T-helper 22 cell (primary cell): ENCODE measurements around the gene CTSH.

Source experiments
- DNase-seq: peaks from one replicate; pipeline ENCODE4 v3.0.0-alpha.2; 2020; ENCODE audit warnings: low read depth

CTSH gene

DNA sequence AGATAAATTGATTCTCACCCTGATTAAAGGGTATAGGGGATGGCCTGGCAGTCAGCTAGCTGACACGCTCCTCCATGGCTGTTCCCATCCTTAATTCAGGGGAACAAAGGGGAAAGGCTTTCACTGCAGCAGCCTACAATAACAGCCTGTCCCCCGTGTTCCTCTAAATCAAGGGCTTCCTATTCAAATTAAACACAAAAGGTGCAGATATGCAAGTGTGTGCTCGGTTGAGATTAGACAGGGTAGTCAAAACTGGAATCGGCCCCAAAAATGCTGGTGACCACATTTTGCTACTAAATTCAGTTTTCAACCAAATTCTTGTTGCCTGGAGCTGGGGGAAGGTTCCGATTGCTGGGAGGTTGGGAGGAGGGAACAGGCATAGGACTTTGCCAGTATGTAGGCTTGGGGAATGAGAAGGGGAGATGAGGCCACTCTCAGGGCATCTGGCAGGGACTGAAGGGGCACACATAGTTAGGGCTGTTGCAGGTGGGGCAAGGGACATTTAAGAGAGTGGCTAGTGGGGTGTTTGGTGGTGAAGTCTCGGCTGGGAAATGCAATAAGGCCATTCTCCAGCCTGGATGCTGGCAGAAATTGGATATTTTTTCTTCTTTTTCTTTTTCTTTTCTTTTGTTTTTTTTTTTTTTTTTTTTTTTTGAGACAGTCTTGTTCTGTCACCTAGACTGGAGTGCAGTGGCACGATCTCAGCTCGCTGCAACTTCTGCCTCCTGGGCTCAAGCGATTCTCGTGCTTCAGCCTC lies 32.9 kb upstream of the CTSH start:
- no peak for DNase-seq

DNA sequence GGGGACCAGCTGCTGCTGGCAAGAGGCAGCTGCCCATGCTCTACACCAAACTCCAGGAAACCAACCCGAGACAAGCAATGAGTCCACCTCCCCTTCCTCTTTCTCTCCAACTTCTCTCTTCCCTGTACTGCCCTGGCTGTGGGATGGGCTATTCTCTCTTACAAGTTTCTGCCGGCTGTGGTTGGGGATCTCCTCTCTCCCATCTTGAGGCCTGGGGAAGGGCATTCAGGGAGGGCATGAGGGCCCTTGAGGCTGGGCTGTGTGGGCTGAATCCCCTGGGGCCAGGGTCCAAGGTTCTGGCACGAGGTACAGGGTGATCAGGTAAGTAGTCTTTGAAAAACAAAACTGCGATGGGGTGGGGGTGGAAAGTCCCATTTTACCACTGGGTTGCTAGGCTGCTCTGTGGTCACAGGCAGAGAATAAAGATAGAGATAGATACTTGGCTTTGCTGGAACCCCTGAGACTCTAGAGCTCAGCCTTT lies 32.3 kb upstream of the CTSH start:
- no peak for DNase-seq

DNA sequence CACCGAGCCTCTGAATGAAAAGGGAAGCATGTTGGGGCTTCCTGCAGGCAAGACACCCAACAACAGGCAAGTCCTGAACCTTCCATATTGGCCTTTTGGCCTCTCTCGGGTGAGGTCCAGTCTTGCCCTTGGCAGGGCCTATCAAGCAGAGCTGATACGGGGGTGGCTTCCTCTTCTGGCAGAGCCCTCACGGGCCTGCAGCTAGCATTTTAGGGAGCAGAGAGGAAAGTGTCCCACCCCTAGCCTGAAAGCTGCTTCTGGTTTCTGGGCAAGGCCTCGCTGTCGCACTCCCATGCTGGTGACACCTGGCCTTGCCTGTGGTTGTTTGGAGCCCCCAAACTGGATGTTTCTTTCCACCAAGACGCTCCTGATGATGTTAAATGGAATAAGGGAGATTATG lies 31.8 kb upstream of the CTSH start:
- DNase-seq: no peak

DNA sequence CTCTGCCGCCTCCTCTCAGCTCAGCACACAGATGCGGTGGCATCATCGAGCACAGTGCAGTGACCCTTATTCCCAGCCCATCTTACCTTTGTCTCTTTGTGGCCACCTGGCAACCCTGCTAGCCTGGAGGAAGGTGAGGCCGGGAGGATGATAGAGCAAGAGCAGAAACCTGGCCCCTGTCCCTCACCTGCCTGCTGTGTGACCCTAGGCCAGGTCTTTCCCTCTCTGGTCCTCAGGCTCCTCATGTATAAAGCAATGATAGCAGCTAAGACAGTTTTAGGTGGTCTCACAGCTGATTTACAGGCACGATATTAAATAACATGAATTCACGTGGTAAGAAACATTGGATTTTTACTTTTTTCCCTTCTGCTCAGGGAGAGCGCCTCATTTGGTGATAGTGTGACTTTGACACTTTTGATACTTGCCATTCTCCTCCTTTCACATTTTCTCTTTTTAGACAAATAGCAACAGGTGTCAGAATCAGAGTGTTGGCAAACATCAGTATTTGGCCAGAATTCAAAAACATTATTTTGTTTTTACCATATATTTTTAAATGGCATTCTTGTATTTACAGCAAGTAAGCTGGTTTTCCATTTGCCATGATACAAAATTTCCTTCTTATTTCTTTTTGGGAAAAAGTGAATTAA lies 29.5 kb upstream of the CTSH start:
- DNase-seq: no peak

DNA sequence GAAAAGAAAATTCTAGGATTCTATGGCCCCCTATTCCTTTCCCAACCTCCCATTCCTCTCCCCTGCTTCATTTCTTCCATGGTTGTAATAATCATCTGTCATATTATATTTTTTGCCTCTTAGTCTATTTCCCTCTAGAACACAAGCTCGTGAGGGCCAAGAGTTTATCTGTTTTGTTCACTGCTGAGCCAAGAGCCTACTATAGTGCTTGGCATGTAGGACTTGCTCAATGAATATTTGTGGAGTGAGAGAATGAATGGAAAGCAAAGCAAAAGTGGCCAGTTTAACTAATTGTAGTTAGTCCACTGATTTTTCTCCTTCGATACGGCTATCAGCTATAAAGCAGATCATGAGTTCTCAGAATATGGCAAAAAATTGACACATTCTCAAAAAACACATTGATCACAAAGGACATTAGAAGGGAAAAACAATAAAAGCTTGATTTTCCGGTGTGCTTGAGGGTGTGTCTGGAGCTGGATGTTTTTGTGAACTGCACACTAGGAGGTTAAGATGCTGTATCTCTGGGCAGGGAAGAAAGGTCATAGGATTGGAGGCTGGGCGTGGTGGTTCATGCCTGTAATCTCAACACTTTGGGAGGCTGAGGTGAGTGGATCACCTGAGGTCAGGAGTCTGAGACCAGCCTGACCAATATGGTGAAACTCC lies 25.0 kb upstream of the CTSH start:
- no peak for DNase-seq

DNA sequence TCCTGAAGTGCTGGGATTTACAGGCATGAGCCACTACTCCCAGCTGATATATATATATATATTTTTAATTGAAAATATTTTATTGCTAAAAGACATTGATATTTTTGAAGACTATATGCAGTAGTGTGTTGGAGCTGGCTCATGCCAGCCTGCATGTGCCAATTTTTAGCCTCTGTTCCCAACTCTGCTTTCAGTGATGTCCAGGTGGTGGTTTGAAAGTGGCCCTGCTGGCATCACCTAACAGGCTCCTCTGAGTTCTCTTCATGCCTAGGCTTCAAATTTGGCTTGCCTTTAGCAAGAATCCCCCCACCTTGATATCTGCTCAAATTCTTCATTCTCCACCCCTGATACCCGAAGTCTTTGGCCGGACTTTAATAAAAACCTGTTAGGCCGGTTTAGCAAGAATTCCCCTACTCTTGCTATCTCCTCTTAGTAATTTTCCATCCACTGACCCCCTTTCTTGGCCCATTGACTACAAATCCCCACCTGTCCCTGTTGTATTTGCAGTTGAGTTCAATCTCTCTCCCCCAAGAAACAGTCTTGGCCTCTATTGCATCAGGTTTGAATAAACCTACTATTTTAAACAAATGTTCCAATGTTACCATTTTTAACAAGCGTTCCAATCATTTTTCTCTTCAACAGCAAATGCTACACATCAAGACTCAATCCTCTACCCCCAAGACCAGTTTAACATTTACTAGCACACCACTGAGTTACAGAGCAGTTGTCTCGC lies 23.9 kb upstream of the CTSH start:
- no peak for DNase-seq

DNA sequence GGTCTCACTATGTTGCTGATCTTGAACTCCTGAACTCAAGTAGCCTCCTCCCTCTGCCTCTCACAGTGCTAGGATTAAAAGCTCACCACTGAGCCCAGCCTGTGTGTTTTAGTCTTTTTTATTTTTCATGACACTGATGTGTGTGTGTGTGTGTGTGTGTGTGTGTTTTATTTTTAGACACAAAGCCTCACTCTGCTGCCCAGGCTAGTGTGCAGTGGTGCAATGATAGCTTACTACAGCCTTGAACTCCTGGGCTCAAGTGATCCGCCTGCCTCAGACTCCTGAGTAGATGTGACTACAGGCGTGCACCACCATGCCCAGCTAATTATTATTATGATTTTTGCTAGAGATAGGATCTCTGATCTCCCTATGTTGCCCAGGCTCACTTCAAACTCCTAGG lies 23.3 kb upstream of the CTSH start:
- no peak for DNase-seq

DNA sequence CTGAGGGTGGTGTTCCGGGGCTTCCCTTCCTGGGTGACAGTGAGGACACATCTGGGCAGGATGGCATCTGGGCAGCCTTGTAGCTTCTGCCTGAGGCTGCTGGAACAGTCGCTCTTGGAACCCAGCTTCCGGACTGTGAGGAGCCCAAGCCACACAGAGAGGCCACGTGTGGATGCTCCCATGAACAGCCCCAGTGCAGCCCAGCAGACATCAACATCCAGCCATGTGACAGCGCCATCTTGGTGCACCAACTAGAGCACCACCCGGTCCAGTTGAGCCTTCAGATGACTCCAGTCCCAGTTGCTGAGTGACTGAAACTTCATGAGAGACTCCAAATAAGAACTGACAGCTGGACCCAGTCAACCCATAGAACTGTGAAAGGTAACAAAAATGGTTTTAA lies 15.5 kb upstream of the CTSH start:
- no peak for DNase-seq

DNA sequence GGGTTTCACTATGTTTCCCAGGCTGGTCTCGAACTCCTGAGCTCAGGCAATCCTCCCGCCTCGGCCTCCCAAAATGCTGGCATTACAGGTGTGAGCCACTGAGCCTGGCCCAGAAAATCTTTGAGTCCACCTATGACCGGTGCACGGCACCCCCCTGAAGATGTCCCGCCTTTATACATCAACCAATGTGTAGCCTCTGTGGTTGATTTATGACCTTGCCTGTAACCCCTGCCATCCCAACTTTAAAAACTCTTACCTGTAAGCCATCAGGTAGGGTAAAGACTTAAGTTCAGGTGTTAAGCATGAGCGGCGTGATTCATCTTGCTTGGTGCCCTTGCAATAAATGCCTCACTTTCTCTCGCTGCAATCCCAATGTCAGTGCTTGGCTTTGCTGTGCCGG lies 14.5 kb upstream of the CTSH start:
- DNase-seq: no peak

DNA sequence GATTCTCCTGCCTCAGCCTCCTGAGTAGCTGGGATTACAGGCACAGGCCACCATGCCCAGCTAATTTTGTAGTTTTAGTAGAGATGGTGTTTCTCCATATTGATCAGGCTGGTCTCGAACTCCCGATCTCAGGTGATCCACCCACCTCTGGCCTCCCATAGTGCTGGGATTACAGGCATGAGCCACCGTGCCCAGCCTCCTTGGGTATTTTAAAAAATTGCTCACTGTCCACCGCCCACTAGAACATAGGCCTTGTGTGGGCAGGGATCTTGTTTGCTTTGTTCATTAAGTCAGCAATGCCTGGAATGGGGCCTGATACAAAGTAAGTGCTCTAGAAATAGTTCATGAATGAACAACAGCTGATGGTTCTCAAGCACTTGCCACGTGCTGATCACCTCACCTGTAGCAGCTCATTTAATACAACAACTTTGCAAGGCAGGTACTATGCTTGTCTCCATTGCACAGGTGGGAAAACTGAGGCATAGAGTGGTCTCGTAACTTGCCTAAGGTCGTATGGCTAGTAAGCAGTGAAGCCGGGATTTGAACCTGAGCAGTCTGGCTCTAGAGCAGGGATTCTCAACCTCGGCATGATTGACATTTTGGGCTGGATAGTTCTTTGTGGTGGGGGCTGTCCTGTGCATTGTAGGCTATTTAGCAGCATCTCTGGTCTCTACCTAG lies 12.7 kb upstream of the CTSH start:
- no peak for DNase-seq

DNA sequence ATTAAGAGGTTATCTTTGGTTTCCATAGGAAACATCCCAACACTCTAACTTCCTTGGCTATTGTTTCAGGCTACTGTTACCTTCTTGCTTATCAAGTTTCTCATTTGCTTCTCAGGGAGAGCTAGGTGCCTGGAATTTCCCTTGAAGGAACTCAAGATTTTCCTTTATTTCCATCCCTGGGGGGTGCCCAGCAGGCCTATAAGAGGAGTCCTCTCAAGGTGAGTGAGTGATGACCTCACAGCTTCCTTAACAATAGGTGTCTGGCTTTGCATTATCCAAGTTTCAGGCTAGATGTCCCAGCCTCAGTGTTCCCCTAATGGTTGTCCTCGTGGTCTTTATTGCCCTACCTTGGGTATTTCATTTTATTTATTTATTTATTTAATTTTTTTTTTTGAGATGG lies 12.1 kb upstream of the CTSH start:
- no peak for DNase-seq

DNA sequence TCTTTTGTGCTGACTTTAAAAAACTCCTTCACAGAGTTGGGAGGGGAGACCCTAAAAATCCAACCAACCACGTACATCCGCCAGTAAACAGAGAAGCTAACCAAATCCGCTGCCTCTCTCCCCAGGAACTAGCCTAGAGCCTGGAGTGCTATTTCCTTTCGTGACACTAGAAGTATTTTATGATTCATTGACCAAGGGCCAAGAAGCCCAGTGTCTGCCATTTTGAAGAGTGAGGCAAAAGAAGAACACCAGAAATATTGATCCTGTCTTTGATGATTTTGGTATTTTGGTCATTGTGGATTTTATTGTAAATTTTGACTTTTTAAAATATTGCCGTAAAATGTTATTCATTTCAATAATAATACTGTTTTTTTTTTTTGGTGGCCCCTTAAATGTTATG lies 10.5 kb upstream of the CTSH start:
- no peak for DNase-seq

DNA sequence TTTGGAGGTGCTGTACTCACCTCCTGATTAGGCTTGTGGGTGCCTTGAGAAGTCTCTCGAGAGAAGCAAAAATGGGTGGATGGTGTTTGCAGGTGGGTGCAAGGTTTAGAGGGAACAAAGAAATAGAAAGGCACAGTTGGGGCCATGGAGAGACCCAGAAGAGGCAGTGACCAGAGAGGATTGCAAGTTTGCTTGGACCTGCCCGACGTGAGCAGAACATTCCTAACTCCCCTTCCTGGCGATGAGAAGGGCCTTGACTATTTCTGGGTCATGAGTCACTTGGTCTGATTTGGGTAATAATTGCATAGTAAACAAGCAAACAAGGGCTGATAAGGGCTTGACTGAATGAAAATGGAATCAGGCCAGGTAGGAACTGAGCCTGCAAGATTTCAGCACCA lies 7.0 kb upstream of the CTSH start:
- DNase-seq: no peak

DNA sequence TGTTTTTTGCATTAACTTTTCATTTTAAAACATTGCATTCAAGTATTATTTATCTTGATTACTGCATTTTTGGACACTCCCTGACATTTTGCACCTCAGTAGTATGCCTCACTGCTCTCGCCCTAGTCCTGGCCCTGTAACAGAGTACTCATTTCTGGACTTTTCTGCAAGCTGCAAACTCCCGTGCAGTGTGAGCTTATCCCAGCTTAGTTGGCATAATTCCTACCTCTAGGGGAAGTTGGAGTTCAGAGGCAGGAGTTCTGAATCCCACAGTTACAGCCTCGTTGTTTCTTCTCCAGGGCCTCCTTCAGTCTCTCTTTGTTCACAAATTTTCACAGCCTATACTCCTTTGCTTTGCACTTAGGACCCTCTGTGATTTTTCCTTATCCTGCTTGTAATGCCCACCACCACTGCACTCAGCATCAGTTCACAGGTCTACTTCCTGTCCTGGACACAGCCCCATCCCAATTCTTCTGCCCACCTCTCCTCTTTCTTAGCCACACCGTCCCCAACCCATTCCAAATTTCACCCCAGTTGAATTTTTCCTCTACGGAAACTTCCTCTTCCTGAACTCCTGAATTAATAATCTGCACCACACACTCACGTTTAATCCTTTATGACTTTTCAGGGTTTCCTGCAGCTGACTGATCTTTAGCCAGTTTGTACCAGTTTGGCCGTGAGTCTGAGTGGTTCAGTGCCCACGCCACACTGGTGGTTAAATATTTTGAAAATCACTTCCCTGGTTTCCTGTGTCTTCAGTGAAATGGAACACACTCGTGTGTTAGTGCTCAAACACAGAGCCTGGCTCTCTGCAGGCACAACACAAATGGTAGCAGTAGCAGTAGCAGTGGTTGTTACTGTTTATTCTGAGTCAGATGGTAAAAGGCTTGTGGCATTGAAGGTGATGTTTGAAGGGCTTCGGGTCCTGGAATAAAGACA lies 6.3 kb upstream of the CTSH start:
- no peak for DNase-seq

DNA sequence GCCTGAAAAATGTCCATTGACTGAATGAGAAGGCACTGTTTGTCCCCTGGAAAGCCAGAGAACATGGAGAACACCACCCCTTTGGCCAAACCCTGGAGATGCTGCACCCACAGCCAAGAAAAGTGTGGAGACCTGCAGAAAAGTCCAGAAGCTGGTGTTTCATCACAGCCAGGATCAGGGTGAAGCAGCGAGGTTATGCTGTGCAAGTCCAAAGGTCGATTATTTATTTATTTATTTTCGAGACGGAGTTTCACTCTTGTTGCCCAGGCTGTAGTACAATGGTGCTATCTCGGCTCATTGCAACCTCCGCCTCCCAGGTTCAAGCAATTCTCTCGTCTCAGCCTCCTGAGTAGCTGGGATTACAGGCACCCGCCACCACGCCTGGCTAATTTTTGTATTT lies 5.5 kb upstream of the CTSH start:
- DNase-seq: no peak

DNA sequence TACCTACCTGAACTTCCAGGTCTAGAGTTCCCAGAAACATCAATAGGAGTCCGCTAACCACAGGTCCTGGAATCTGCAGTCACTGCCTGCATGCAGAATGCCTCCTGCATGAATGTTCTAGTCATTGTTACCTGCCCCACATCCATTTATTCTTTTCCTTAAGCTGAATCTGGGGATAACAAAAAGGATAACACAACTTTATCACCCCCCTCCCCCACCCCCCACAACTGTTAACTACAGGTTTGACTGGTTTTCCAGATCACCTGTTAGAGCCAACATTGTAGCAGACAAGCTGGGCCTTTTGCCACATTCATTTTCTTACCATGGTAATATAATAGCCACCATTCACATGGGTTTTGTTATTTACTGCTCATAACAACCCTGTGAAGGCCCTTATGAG lies 4.6 kb upstream of the CTSH start:
- DNase-seq: no peak

DNA sequence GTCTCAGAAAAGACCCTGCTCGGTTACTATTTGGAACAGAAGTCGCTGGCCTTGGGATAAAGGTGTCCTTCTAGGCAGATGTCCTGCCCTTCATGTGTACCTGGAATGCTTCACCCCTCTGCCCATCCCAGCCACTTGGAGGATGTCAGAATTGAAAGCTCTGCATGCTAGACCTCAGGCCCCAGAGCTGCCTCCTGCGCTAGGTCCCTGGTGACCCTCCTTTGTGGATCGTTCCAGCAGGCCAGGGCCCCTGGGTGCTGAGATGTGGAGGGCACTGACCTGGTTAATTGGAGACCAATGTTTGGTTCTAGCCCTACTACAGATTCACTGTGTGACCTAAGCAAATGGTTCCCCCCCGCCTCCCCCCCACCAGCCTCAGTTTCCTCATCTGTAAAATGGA lies 2.7 kb upstream of the CTSH start:
- DNase-seq: no peak

DNA sequence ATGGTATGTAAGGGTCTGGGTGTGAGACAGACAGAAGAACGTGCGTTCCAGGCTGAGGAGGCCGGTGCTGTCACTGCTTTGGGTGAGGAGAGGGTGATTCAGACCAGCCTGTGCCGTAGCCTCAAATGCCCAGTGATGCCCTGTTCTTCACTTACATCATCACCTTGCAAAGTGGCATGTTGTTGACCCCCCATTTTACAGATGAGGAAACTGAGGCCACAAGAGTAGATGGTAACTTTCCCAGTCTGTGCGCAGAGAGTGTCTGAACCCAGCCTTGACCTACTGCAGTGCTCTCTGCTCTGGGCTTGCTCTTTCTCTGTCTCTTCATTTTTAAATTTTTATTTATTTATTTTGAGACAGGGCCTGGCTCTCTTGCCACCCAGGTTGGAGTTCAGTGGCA lies 1.6 kb upstream of the CTSH start:
- DNase-seq: no peak

DNA sequence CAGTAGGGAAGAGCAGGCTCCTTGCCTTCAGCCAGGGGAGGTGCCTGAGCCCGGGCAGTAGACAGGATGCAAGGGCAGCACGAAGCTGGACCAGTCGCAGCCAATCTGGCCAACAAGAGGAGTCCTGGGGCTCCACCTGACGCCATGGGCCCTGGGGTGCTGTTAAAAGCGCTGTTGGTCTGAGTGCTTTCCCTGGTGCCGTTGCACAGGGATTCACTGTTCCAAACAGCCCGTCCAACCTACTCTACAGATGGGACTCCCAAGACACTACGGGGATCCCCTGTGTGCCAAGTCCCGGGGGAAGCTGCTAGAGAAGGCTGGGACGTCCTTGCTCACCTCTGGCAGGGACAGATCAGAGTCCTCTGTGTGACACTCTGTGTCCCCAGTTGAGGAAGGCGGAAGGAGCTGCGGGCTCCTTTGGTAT lies 632 bp downstream of the CTSH start:
- no peak for DNase-seq

DNA sequence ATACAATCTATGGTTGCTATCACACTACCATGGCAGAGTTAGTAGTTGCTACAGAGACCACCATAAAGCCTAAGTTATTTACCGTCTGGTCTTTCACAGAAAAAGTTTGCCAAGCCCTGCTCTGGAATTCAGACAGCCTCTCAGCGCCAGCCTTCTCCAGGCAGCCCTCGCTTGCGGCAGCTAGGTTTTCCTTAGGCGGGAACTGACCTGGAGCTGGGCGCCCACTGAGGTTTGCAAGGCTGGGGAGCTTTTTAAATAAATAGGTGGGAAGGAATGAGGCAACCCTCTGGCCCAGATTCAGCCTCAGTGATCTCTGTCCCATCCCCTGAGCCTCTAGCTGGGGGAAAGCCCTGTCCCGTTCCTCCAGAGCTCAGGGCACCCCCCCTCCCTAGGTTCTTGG lies 1.2 kb downstream of the CTSH start:
- DNase-seq: no peak

DNA sequence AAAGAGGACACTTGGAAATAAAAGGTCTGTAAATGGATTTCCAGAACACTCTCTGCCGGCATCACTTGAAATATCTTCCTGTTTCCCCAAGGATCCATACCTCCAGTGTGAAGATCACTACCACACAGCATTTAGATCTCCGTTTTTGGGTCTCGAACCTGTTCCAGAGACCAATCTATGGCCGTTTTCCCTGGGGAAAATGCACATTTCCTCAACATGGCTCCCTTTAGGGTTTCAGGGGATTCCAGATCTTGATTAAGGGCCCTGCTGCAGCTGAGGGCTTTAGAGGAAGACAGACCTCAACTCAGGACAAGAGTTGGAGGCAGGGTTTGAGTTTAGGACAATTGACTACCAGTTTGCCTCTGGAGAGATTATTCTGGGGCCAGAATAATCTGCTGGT lies 2.1 kb downstream of the CTSH start:
- DNase-seq: no peak
